Nephron progenitor cell (in vitro differentiated cells): ENCODE measurements around the gene STOX2.

Experiments
- DNase-seq: peaks from one replicate; pipeline ENCODE4 v3.0.0; 2021
- H3K27ac Mint-ChIP-seq: 2 replicates; pipeline ENCODE4 v1.8.0; 2021; ENCODE audit warnings: mild to moderate bottlenecking, moderate library complexity, mixed read lengths
- H3K27me3 Mint-ChIP-seq: 2 replicates; pipeline ENCODE4 v1.8.0; 2021; ENCODE audit warnings: mild to moderate bottlenecking, low read depth, mixed read lengths; ENCODE audit not compliant: poor library complexity
- H3K36me3 Mint-ChIP-seq: 2 replicates; pipeline ENCODE4 v1.8.0; 2021; ENCODE audit warnings: low read depth, mixed read lengths
- H3K4me1 Mint-ChIP-seq: 2 replicates; pipeline ENCODE4 v1.8.0; 2021; ENCODE audit warnings: mixed read lengths
- H3K4me3 Mint-ChIP-seq: 2 replicates; pipeline ENCODE4 v1.8.0; 2021; ENCODE audit warnings: mild to moderate bottlenecking, moderate library complexity, mixed read lengths
- H3K9me3 Mint-ChIP-seq: 2 replicates; pipeline ENCODE4 v1.8.0; 2021; ENCODE audit warnings: mild to moderate bottlenecking, moderate library complexity, mixed read lengths
- CTCF ChIP-seq: fragments of 200-600 bp; sonication (generic); IDR thresholded peaks from 2 replicates; pipeline ENCODE4 v1.5.0; 2021; ENCODE audit warnings: antibody characterized with exemption

STOX2 gene

GRCh38 chr4:183969596-183969995 is 64.5 kb downstream of the STOX2 start:
- Mint-ChIP-seq H3K27ac (no peak overlapping the region), H3K27me3 (no peaks in the 10 kb centered on the region), H3K4me3 (no peak overlapping the region), H3K36me3 (peaks cover 36% of the 10 kb centered on the region), H3K4me1 (peaks cover 41% of the 10 kb centered on the region), H3K9me3 (peaks cover 25% of the 10 kb centered on the region)
- no peak for TF ChIP-seq CTCF
- no peak for DNase-seq

- H3K27me3 Mint-ChIP-seq: peaks cover 4% of the 10 kb centered on the region
- peaks cover 48% of the 10 kb centered on the region for H3K9me3 Mint-ChIP-seq
- DNase-seq: no peak
- H3K27ac Mint-ChIP-seq: peak overlapping the region; percentile 68
- no peak for TF ChIP-seq CTCF
- peaks cover 50% of the 10 kb centered on the region for H3K36me3 Mint-ChIP-seq
- peaks cover 34% of the 10 kb centered on the region for H3K4me1 Mint-ChIP-seq
- H3K4me3 Mint-ChIP-seq: no peak overlapping the region
Observed at GRCh38 chr4:183971929-183972490, 66.9 kb downstream of the STOX2 start.

- H3K4me3 Mint-ChIP-seq: no peak overlapping the region
- H3K27me3 Mint-ChIP-seq: peaks cover 4% of the 10 kb centered on the region
- peaks cover 65% of the 10 kb centered on the region for H3K9me3 Mint-ChIP-seq
- H3K36me3 Mint-ChIP-seq: peaks cover 62% of the 10 kb centered on the region
- no peak overlapping the region for H3K27ac Mint-ChIP-seq
- no peak for TF ChIP-seq CTCF
- peaks cover 21% of the 10 kb centered on the region for H3K4me1 Mint-ChIP-seq
- no peak for DNase-seq
Observed at GRCh38 chr4:183977707-183978106, 72.6 kb downstream of the STOX2 start.

GRCh38 chr4:183984566-183984965 is 79.5 kb downstream of the STOX2 start:
- peaks cover 36% of the 10 kb centered on the region for H3K4me1 Mint-ChIP-seq
- peaks cover 4% of the 10 kb centered on the region for H3K27me3 Mint-ChIP-seq
- no peak for DNase-seq
- H3K4me3 Mint-ChIP-seq: no peak overlapping the region
- no peaks in the 10 kb centered on the region for H3K9me3 Mint-ChIP-seq
- peaks cover 11% of the 10 kb centered on the region for H3K36me3 Mint-ChIP-seq
- TF ChIP-seq CTCF: no peak
- no peak overlapping the region for H3K27ac Mint-ChIP-seq

GRCh38 chr4:183985786-183986185 is 80.7 kb downstream of the STOX2 start:
- H3K4me3 Mint-ChIP-seq: no peak overlapping the region
- no peak overlapping the region for H3K27ac Mint-ChIP-seq
- peaks cover 4% of the 10 kb centered on the region for H3K27me3 Mint-ChIP-seq
- H3K9me3 Mint-ChIP-seq: no peaks in the 10 kb centered on the region
- DNase-seq: no peak
- TF ChIP-seq CTCF: no peak
- peaks cover 11% of the 10 kb centered on the region for H3K36me3 Mint-ChIP-seq
- peaks cover 26% of the 10 kb centered on the region for H3K4me1 Mint-ChIP-seq

GRCh38 chr4:183986291-183986970 is 81.3 kb downstream of the STOX2 start:
- Mint-ChIP-seq H3K4me3 (no peak overlapping the region), H3K27ac (no peak overlapping the region), H3K4me1 (peaks cover 20% of the 10 kb centered on the region), H3K36me3 (peaks cover 11% of the 10 kb centered on the region), H3K9me3 (no peaks in the 10 kb centered on the region), H3K27me3 (peaks cover 4% of the 10 kb centered on the region)
- TF ChIP-seq CTCF: no peak
- DNase-seq: no peak
